GM18519 (cell line): ENCODE measurements around the gene RSPH3.

ENCODE experiments used
- ATAC-seq: cut with Tn5 transposase; IDR thresholded peaks from one replicate; pipeline ENCODE4 v1.9.1; 2021; ENCODE audit warnings: mild to moderate bottlenecking, moderate library complexity; ENCODE audit not compliant: unreplicated experiment, low FRiP score

Gene RSPH3

GRCh38 chr6:158939255-158940159 lies 60.5 kb downstream of the RSPH3 start:
- ATAC-seq, result no peak

- ATAC-seq, result no peak
Measured at GRCh38 chr6:158938811-158939254, 61.2 kb downstream of the RSPH3 start.

GRCh38 chr6:158938220-158938619 lies 61.8 kb downstream of the RSPH3 start:
- no peak for ATAC-seq

- no peak for ATAC-seq
Measured at GRCh38 chr6:158934157-158934556, 65.8 kb downstream of the RSPH3 start.

- no peak for ATAC-seq
Measured at GRCh38 chr6:158933079-158933595, 66.9 kb downstream of the RSPH3 start.

- ATAC-seq, result no peak
Measured at GRCh38 chr6:158928068-158928467, 71.9 kb downstream of the RSPH3 start.

- no peak for ATAC-seq
Measured at GRCh38 chr6:158926414-158926813, 73.6 kb downstream of the RSPH3 start.

- ATAC-seq, result no peak
Measured at GRCh38 chr6:158924499-158925455, 75.2 kb downstream of the RSPH3 start.

GRCh38 chr6:158923805-158924498 lies 76.0 kb downstream of the RSPH3 start:
- no peak for ATAC-seq
